Cerebellar cortex (tissue), 1 donor: ENCODE results near the gene CRYBA1.
A peak's percentile ranks its signal among the peaks of the same experiment; 100 is the strongest.
"Not testable (repeated sequence)": the region's sequence is repeated elsewhere in the genome, so short reads cannot be mapped to it uniquely, and the experiment has no call there.

ENCODE experiments used
- DNase-seq: peaks from one replicate; pipeline ENCODE4 v3.0.0-alpha.2; 2015; ENCODE audit warnings: low spot score

Gene CRYBA1

GRCh38 chr17:29238133-29238850 lies 8.4 kb upstream of the CRYBA1 start:
- no peak for DNase-seq

DNA sequence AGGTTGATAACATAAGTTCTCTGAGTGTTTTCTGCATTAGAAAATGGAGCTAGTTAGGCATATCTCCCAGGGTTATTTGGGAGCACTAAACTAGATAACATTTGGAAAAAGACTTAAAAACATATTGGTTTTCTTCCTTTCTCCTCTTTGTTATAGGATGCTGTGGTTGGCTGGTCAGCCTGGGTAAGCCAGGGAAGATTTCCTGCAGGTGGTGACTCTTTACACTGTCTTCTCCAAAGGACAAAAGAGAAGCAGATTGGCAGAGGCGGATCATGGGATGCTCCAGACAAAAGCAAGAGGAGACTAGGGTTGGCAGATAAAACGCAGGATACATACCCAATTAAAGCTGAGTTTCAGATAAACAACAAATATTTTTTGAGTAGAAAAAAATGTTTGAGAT lies 6.2 kb upstream of the CRYBA1 start:
- no peak for DNase-seq

GRCh38 chr17:29240968-29241963 lies 5.4 kb upstream of the CRYBA1 start:
- no peak for DNase-seq

GRCh38 chr17:29242051-29242450 lies 4.6 kb upstream of the CRYBA1 start:
- no peak for DNase-seq

DNA sequence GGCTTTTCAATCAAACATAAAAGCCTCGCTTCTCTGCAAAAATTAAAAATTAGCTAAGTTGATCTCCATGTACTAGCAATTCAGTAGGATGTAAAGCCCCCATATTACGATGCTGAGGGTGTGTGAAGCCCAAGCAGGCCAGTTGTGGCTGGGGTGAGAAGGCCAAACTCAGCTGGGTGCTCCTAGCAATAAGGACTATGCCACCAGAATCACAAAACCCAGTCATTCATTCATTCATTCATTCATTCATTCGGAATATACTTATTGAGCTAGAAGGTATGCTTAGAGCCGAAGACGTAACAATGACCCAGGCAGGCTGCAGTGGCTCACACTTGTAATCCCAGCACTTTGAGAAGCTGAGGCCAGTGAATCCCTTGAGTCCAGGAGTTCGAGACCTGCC lies 3.9 kb upstream of the CRYBA1 start:
- DNase-seq: no peak

DNA sequence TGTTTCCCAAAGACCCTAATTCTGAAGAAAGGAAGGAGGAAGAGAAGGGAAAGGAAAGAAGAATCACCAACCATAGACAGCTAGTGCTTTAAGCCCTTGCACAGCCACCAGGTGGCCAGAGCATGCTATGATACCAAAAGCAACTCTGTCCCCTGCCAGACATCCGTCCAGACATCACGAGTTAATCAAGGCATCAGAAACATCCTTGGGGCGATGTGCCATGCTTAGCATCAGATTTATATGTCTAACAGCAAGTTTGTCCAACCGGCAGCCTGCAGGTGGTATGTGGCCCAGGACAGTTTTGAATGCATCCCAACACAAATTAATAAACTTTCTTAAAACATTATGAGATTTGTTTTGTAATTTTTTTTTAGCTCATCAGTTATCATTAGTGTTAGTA lies 2.9 kb upstream of the CRYBA1 start:
- DNase-seq: no peak

DNA sequence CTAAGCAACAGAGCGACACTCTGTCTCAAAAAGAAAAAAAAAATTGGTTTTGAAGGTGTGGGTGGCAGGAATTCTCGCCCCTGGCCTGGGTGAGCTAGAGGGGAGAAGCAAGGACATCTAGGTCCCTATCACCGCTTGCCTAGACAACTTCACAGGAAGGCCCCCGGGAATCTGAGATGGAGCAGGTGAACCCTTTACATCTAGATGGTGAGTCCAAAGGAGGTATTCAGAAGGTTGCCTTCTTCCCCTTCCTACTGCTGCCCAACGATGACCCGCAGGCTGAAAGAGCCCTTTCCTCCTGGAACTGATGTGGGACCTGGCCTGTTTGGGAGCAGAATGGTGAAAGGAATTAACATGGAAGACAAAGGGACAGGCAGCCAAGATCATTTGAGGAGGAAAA lies 1.3 kb upstream of the CRYBA1 start:
- no peak for DNase-seq

DNA sequence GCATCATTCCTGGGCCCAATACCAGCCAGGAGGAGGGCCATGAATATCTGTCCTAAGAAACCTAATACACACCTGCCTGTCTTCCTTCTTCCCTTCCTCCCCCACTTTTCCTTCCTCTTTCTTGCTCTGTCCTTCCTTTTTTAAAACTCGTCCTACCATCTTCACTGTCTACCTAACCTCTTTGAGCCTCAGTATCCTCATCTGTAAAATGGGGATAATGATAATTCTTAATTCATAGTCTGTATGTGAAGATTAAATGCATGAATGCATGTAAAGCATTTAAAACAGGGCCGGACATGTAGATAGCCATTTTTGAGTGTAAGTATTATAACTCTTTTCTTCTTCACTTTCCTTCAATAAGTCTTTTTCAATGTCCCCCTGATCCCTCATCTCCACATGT lies 560 bp downstream of the CRYBA1 start:
- DNase-seq: no peak

DNA sequence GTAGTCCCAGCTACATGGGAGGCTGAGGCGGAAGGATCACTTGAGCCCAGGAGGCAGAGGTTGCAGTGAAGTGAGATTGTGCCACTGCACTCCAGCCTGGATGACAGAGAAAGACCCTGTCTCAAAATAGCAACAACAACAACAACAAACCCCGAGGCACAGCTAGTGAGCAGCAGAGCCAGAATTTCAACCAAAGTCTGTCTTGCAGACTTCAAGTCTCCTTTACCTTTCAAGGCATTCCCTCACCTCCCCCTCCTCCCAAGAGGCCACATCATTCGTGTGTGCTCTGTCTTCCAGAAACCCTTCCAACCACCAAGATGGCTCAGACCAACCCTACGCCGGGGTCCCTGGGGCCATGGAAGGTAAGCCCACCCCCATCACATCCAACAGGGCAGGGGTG lies 2.2 kb downstream of the CRYBA1 start:
- DNase-seq: no peak

GRCh38 chr17:29250666-29251065 lies 4.0 kb downstream of the CRYBA1 start:
- no peak for DNase-seq

- no peak for DNase-seq
Observed at GRCh38 chr17:29251184-29251583, 4.5 kb downstream of the CRYBA1 start.

DNA sequence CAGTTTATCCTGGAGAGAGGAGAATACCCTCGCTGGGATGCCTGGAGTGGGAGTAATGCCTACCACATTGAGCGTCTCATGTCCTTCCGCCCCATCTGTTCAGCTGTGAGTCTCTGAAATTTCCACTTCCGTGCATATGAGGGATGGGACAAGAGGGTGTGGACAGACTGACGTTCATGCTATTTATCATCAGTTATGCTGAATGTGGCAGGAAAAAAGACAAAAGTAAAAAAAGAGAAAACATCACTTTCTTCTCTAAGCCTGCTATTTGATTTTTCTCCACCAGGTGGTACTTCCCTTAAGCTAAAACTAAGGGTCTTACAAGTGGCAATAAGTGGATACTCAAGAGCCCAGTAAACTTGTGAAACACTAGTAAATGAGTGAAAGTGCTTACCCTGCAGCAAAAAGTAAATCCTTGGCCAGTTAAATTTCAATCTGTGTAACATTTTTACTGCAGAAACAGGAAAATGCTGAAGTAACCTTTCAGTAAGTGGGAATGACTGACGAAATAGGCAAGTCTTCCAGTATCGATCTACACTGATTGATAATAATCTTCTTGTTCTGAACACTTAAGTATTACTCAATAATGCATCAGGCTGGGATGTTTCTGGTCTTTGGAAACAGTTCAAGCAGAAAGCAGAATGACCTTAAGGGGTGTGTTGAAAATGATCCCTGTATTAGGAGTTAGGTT lies 5.6 kb downstream of the CRYBA1 start:
- DNase-seq: peak; percentile 62

DNA sequence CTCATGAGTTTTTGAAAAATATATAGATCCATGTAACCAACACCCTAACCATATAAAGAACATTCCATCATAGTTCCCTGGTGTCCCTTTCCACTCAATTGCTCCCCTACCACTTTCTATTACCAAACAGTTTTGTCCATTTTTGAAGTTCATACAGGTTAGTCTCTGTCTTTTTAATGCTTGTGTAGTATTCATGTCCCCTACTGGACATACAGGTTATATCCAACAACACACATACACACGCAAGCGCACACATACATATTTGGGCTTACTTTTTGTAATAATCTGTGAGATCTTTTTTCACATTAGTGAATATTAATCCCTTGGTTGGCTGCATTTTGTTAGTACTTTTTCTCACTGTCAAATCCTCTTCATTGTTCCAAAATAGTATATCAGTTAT lies 6.4 kb downstream of the CRYBA1 start:
- DNase-seq: no peak

DNA sequence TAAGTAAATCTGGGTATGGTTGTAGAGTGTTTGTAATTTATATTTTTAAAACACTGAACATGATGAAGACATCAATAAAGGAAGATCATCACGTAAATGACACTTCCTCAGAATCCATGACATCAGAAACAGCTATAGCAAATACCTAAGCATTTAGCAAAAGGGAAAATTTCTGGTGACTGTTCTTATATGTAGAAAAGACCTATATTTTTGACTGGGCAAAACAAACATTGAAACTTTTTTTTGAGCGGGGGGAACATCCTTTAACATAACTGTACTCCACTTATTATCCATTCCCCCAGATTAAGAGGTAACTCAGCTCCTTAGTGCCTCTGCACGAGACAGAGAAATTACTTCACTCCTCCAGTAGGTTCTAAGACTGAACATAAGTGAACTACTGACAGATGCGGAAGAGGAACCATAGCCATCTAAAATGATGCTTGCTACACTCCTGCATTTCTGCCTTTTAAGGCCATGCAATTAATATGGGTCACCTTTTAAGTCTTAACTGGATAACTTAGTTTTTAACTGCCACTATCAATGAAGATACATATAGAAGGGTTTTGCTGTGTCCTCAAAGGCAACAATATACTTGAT lies 9.4 kb downstream of the CRYBA1 start:
- no peak for DNase-seq

DNA sequence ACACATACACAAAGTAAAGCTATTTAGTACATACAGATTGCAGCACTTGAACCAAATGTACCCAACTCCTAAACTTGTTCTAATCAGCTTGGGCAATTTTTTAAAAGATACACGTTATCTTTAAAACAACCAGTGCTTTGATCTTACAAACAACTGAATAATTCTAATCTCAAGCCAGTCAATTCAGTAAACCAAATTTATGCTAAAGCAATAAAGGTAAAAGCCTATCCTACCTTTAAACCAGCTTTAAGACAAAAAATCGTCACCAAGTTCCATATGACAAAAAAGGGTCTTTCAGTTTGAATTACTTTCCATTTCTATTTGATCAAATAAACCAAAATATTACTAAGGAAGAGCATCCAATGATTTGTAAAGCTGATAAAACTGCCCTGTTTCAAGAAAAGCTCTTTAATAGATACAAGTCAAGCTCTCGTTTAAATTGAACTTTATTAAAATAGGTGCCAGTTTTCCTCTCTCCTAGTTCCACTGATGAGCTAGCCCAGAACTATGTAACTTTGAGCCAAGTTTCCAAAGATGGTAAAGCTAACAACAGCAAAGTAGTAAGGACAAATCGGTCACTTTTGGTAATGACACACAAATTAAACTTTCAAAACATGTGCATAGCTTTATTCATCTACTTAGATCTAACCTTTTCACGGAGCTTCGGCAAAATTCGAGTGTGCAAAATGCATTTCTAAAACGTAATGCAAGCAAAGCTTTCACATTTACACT lies 10.2 kb downstream of the CRYBA1 start:
- DNase-seq: no peak

DNA sequence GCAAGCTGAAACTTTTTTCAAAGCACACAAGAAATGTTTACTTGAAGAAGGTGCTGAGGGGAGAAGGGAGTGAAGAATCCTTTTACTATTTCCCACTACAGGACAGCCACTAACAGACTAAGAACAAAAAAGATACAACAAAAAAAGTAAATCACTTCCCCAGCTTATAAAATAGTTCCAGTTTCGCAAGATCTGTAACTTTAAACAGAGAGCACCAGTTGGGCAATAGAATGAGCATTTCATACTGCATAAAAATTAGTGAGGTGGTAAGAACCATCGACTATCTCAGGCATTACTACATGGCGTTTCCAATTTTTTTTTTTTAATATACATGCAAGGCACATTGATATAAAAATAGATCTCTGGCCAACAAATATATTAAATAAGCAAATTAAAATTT lies 11.1 kb downstream of the CRYBA1 start:
- DNase-seq: no peak

DNA sequence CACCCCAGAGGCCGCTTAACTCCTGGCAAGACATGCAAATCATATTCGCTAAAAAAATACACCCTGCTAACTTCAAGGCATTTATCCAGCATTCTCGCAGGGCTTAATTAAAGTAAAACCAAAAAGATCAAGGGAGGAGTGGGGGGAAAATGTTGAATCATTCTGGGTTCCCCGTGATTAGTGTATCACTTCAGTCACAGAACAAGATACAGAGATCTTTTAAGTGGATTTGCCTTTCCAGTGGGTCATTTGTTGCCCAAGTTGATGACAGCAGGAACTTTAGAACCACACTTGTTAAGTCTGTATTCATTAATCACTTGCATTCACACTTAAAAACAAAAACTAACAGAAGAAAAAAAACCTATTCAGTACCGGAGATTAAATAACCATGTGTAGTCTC lies 17.3 kb downstream of the CRYBA1 start:
- DNase-seq: no peak

DNA sequence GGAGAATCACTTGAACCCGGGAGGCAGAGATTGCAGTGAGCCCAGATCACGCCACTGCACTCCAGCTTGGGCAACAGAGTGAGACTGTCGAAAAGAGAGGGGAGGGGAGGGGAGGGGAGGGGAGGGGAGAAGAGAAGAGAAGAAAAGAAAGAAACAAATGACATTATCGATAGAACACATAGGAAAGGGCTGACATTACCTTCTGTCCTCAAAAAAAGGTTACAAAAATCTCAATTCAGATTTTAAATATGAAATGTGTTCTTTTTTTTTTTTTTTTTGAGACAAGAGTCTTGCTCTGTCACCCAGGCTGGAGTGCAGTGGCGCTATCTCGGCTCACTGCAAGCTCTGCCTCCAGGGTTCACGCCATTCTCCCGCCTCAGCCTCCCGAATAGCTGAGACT lies 25.3 kb downstream of the CRYBA1 start:
- not testable (repeated sequence) for DNase-seq

DNA sequence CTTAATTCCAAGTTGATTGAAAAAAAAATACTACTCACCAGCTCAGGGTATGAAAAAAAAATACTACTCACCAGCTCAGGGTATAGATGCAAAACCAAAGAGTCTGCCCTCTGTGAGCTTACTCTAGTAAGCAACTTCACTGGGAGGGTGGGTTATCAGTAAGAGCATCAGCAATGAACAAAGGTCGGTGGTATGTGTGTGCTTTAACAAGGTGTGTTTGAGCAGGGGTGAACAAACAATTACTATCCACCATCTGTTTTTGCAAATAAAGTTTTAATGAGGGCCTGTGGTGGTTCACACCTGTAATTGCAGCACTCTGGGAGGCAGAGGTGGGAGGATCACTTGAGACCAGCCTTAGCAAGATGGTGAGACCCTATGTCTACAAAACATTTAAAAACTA lies 27.3 kb downstream of the CRYBA1 start:
- no peak for DNase-seq

GRCh38 chr17:29278692-29279091 lies 32.0 kb downstream of the CRYBA1 start:
- no peak for DNase-seq

GRCh38 chr17:29279397-29280070 lies 32.9 kb downstream of the CRYBA1 start:
- no peak for DNase-seq
